Mesenchymal stem cell (in vitro differentiated cells and primary cell): ENCODE results near the gene LRRC36.

ENCODE experiments used
- DNase-seq: peaks from one replicate; pipeline ENCODE4 v3.0.0-alpha.2; 2013
- H2AFZ ChIP-seq: one replicate; pipeline ENCODE4 v1.6.1; 2013; ENCODE audit warnings: low read depth, mild to moderate bottlenecking, control low read depth, inconsistent platforms, low read length, moderate library complexity
- H2AK5ac ChIP-seq: 2 replicates; pipeline ENCODE4 v1.6.1; 2013; ENCODE audit warnings: low read length, moderate library complexity, mild to moderate bottlenecking, inconsistent platforms; ENCODE audit not compliant: severe bottlenecking
- H2BK120ac ChIP-seq: one replicate; pipeline ENCODE4 v1.6.1; 2013; ENCODE audit warnings: low read depth, mild to moderate bottlenecking, inconsistent platforms, low read length, moderate library complexity
- H2BK12ac ChIP-seq, 2 experiments: one replicate each; pipeline ENCODE4 v1.6.1; 2013; ENCODE audit warnings: inconsistent platforms in 2 of 2, low read length in 2 of 2, mild to moderate bottlenecking in 2 of 2, moderate library complexity in 2 of 2, control low read depth in 1 of 2
- H2BK15ac ChIP-seq: one replicate; pipeline ENCODE4 v1.6.1; 2013; ENCODE audit warnings: mild to moderate bottlenecking, low read depth, inconsistent platforms; ENCODE audit not compliant: poor library complexity, severe bottlenecking
- H2BK5ac ChIP-seq: 2 replicates; pipeline ENCODE4 v1.6.1; 2013; ENCODE audit warnings: low read depth, mild to moderate bottlenecking, low read length, control low read depth, inconsistent platforms; ENCODE audit not compliant: poor library complexity, severe bottlenecking
- H3K14ac ChIP-seq, 2 experiments: one replicate each; pipeline ENCODE4 v1.6.1; 2013; ENCODE audit warnings: inconsistent platforms in 2 of 2, low read length in 2 of 2, control low read depth in 1 of 2, mild to moderate bottlenecking in 1 of 2, moderate library complexity in 1 of 2
- H3K18ac ChIP-seq, 2 experiments: one replicate each; pipeline ENCODE4 v1.6.1; 2013; ENCODE audit warnings: inconsistent platforms in 2 of 2, low read length in 2 of 2, control low read depth in 1 of 2, low read depth in 1 of 2, mild to moderate bottlenecking in 1 of 2
- H3K23ac ChIP-seq, 2 experiments: one replicate each; pipeline ENCODE4 v1.6.1; 2013; ENCODE audit warnings: inconsistent platforms in 2 of 2, low read length in 2 of 2, mild to moderate bottlenecking in 2 of 2, moderate library complexity in 2 of 2, control low read depth in 1 of 2
- H3K27ac ChIP-seq: 2 replicates; pipeline ENCODE4 v1.5.1; 2013; ENCODE audit warnings: mild to moderate bottlenecking, moderate library complexity, low read length, control low read depth, inconsistent platforms; ENCODE audit not compliant: poor library complexity, severe bottlenecking
- H3K27me3 ChIP-seq, 2 experiments: 2 replicates each; pipeline versions ENCODE4 v1.6.1 to v1.7.0; 2013; ENCODE audit warnings: low read length in 2 of 2, mild to moderate bottlenecking in 2 of 2, moderate library complexity in 2 of 2, control low read depth in 1 of 2, inconsistent platforms in 1 of 2; ENCODE audit not compliant: control insufficient read depth in 1 of 2, insufficient read depth in 1 of 2
- H3K36me3 ChIP-seq, 2 experiments: 2 replicates each; pipeline versions ENCODE4 v1.6.1 to v1.7.0; 2013; ENCODE audit warnings: low read length in 2 of 2, control low read depth in 1 of 2, inconsistent platforms in 1 of 2, low read depth in 1 of 2, mild to moderate bottlenecking in 1 of 2; ENCODE audit not compliant: insufficient read depth in 2 of 2, control insufficient read depth in 1 of 2
- H3K4ac ChIP-seq, 2 experiments: one replicate each; pipeline ENCODE4 v1.6.1; 2013; ENCODE audit warnings: inconsistent platforms in 2 of 2, low read length in 2 of 2, mild to moderate bottlenecking in 2 of 2, moderate library complexity in 2 of 2, control low read depth in 1 of 2, low read depth in 1 of 2
- H3K4me1 ChIP-seq: 2 replicates; pipeline ENCODE4 v1.6.1; 2013; ENCODE audit warnings: low read depth, low read length, control low read depth; ENCODE audit not compliant: control insufficient read depth, insufficient read depth
- H3K4me2 ChIP-seq: 2 replicates; pipeline ENCODE4 v1.6.1; 2013; ENCODE audit warnings: low read length, mild to moderate bottlenecking, inconsistent platforms; ENCODE audit not compliant: poor library complexity, severe bottlenecking
- H3K4me3 ChIP-seq, 2 experiments: 2 replicates each; pipeline versions ENCODE4 v1.5.1 to v1.7.0; 2013; ENCODE audit warnings: low read length in 2 of 2, mild to moderate bottlenecking in 2 of 2, control low read depth in 1 of 2, low read depth in 1 of 2; ENCODE audit not compliant: insufficient read depth in 1 of 2
- H3K79me1 ChIP-seq: replicated peaks from 2 replicates; pipeline ENCODE4 v1.6.1; 2013; ENCODE audit warnings: mild to moderate bottlenecking, control low read depth, low read length, inconsistent platforms; ENCODE audit not compliant: poor library complexity, severe bottlenecking
- H3K9ac ChIP-seq: 2 replicates; pipeline ENCODE4 v1.7.0; 2013; ENCODE audit warnings: mild to moderate bottlenecking, low read length, moderate library complexity
- H3K9me3 ChIP-seq: 2 replicates; pipeline ENCODE4 v1.7.0; 2013; ENCODE audit warnings: mild to moderate bottlenecking, low read length; ENCODE audit not compliant: control insufficient read depth
- H4K8ac ChIP-seq: one replicate; pipeline ENCODE4 v1.6.1; 2013; ENCODE audit warnings: inconsistent platforms, mild to moderate bottlenecking, low read length, moderate library complexity
- H4K91ac ChIP-seq: one replicate; pipeline ENCODE4 v1.6.1; 2013; ENCODE audit warnings: mild to moderate bottlenecking, low read length, inconsistent platforms
- WGBS: methylation state at CpG from one replicate; pipeline ENCODE4 v1.1.7; 2013; ENCODE audit warnings: mixed read lengths; 5-methylcytosine and 5-hydroxymethylcytosine counted together

The LRRC36 gene

GRCh38 chr16:67326115-67326471 lies 522 bp upstream of the LRRC36 start:
- Histone ChIP-seq H3K79me1 (no peaks in the 10 kb centered on the region), H3K23ac (peak overlapping the region in 1 of 2 experiments; percentile 9), H3K4me2 (peak overlapping the region; percentile 41), H3K36me3 (no peaks in the 10 kb centered on the region), H4K8ac (peak overlapping the region; percentile 52), H2BK5ac (no peak overlapping the region), H3K27me3 (peaks cover 18 to 36% of the 10 kb centered on the region in 2 experiments), H2BK15ac (no peak overlapping the region), H3K4ac (peak overlapping the region in 1 of 2 experiments; percentile 2), H2BK12ac (no peak overlapping the region), H2AK5ac (no peak overlapping the region), H4K91ac (no peak overlapping the region), H3K9me3 (no peaks in the 10 kb centered on the region), H3K4me1 (peaks cover 11% of the 10 kb centered on the region), H3K4me3 (peak overlapping the region in 1 of 2 experiments; percentile 71), H3K27ac (no peak overlapping the region), H3K9ac (peak overlapping the region; percentile 72), H3K14ac (peak overlapping the region in 1 of 2 experiments; percentile 62), H3K18ac (peak overlapping the region; percentile 37 to 70), H2AFZ (peak overlapping the region; percentile 20), H2BK120ac (no peak overlapping the region)
- WGBS: 57% methylated on average over 11 of the region's 11 CpGs
- DNase-seq: no peak

GRCh38 chr16:67327743-67328142 lies 1.1 kb downstream of the LRRC36 start:
- no peak overlapping the region for H3K23ac ChIP-seq
- no peak overlapping the region for H3K27ac ChIP-seq
- H2AK5ac ChIP-seq: no peak overlapping the region
- peaks cover 17 to 31% of the 10 kb centered on the region in 2 experiments for H3K27me3 ChIP-seq
- H4K91ac ChIP-seq: no peak overlapping the region
- H3K4ac ChIP-seq: no peak overlapping the region
- H3K18ac ChIP-seq: no peak overlapping the region
- 90% methylated on average over 2 of the region's 3 CpGs for WGBS
- H3K9ac ChIP-seq: no peak overlapping the region
- H2BK15ac ChIP-seq: no peak overlapping the region
- H2BK120ac ChIP-seq: no peak overlapping the region
- H3K14ac ChIP-seq: no peak overlapping the region
- no peak overlapping the region for H4K8ac ChIP-seq
- no peak overlapping the region for H3K4me2 ChIP-seq
- no peaks in the 10 kb centered on the region for H3K9me3 ChIP-seq
- no peaks in the 10 kb centered on the region for H3K36me3 ChIP-seq
- H2BK5ac ChIP-seq: no peak overlapping the region
- no peak overlapping the region for H2AFZ ChIP-seq
- H3K4me1 ChIP-seq: peaks cover 11% of the 10 kb centered on the region
- no peaks in the 10 kb centered on the region for H3K79me1 ChIP-seq
- no peak for DNase-seq
- H3K4me3 ChIP-seq: no peak overlapping the region
- peak overlapping the region in 1 of 2 experiments; percentile 21 for H2BK12ac ChIP-seq

GRCh38 chr16:67329901-67330300 lies 3.3 kb downstream of the LRRC36 start:
- no peak overlapping the region for H2AFZ ChIP-seq
- no peak overlapping the region for H3K9ac ChIP-seq
- no peak overlapping the region for H3K23ac ChIP-seq
- no peak overlapping the region for H3K4me2 ChIP-seq
- no peak for DNase-seq
- H3K27me3 ChIP-seq: peaks cover 0 to 14% of the 10 kb centered on the region in 2 experiments
- H2AK5ac ChIP-seq: no peak overlapping the region
- no peak overlapping the region for H3K14ac ChIP-seq
- WGBS: 69% methylated on average over 2 of the region's 5 CpGs
- no peak overlapping the region for H3K4ac ChIP-seq
- H3K9me3 ChIP-seq: no peaks in the 10 kb centered on the region
- H2BK12ac ChIP-seq: no peak overlapping the region
- no peak overlapping the region for H2BK5ac ChIP-seq
- H3K36me3 ChIP-seq: no peaks in the 10 kb centered on the region
- no peak overlapping the region for H3K27ac ChIP-seq
- no peak overlapping the region for H2BK15ac ChIP-seq
- H2BK120ac ChIP-seq: no peak overlapping the region
- H4K91ac ChIP-seq: no peak overlapping the region
- peaks cover 11% of the 10 kb centered on the region for H3K4me1 ChIP-seq
- H3K4me3 ChIP-seq: no peak overlapping the region
- H4K8ac ChIP-seq: no peak overlapping the region
- H3K18ac ChIP-seq: no peak overlapping the region
- H3K79me1 ChIP-seq: no peaks in the 10 kb centered on the region

DNA sequence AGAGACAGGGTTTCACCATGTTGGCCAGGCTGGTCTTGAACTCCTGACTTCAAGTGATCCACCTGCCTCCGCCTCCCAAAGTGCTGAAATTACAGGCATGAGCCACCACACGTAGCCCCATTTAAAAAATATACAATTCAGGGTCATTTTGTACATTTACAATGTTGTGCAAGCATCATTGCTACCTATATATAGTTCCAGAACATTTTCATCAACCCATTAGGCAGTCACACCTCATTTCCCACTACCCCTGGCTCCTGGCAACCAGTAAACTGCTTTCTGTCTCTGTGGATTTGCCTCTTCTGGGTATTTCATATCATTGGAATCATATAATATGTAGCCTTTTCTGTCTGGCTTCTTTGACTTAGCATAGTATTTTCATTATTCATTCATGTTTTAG lies 6.7 kb downstream of the LRRC36 start:
- Histone ChIP-seq H3K27ac (no peak overlapping the region), H3K9me3 (no peaks in the 10 kb centered on the region), H3K23ac (no peak overlapping the region), H2BK12ac (no peak overlapping the region), H3K4me2 (no peak overlapping the region), H2BK120ac (no peak overlapping the region), H4K91ac (no peak overlapping the region), H2BK5ac (no peak overlapping the region), H3K4me1 (peaks cover 1% of the 10 kb centered on the region), H3K4ac (no peak overlapping the region), H3K14ac (no peak overlapping the region), H3K36me3 (no peaks in the 10 kb centered on the region), H3K27me3 (no peaks in the 10 kb centered on the region), H2BK15ac (no peak overlapping the region), H2AK5ac (no peak overlapping the region), H3K9ac (no peak overlapping the region), H3K18ac (no peak overlapping the region), H2AFZ (no peak overlapping the region), H4K8ac (no peak overlapping the region), H3K4me3 (no peak overlapping the region), H3K79me1 (no peaks in the 10 kb centered on the region)
- no peak for DNase-seq
- 57% methylated on average over 2 of the region's 2 CpGs for WGBS
